H1 (cell line): ENCODE data around the gene ARHGEF10L. TPM values are rescaled to one million over a fixed set of nuclear protein-coding genes. Genes with fewer than 3 reads are reported as not detected.

ENCODE experiments used
- CTCF ChIA-PET: fragments of 300-600 bp; sonication (Branson Sonifier 250); formaldehyde crosslinking; loops from one replicate; lab custom pipeline; 2021; ENCODE audit not compliant: partially characterized antibody; lab: Charles Lee
- POLR2A ChIA-PET: fragments of 300-600 bp; sonication (Branson Sonifier 250); formaldehyde crosslinking; loops from one replicate; lab custom pipeline; 2021; ENCODE audit warnings: inconsistent platforms; ENCODE audit not compliant: partially characterized antibody; lab: Charles Lee
- DNase-seq, 2 experiments: peaks; one replicate each; pipeline versions ENCODE4 v3.0.0 to v3.0.0-alpha.2; 2010 to 2022; ENCODE audit warnings: low spot score in 2 of 2, low read depth in 1 of 2, mixed read lengths in 1 of 2
- FAIRE-seq: peaks from 2 replicates; lab custom pipeline; 2011; peaks lifted over from hg19 to GRCh38; lab: Jason Lieb, UNC
- H2AFZ ChIP-seq: 2 replicates; pipeline ENCODE4 v1.8.1; 2012; ENCODE audit warnings: low read length, inconsistent platforms
- H2AK5ac ChIP-seq: 2 replicates; pipeline ENCODE4 v1.6.1; 2013; ENCODE audit warnings: low read depth, low read length
- H2BK120ac ChIP-seq: replicated peaks from 2 replicates; pipeline ENCODE3; 2013; ENCODE audit warnings: low read depth, low read length, inconsistent platforms
- H2BK12ac ChIP-seq: 2 replicates; pipeline ENCODE4 v1.6.1; 2013; ENCODE audit warnings: low read depth, low read length
- H2BK15ac ChIP-seq: 2 replicates; pipeline ENCODE4 v1.6.1; 2013; ENCODE audit warnings: low read length
- H2BK20ac ChIP-seq: 2 replicates; pipeline ENCODE4 v1.6.1; 2013; ENCODE audit warnings: low read length
- H2BK5ac ChIP-seq: 2 replicates; pipeline ENCODE4 v1.6.1; 2013; ENCODE audit warnings: low read depth, low read length
- H3K14ac ChIP-seq: 2 replicates; pipeline ENCODE4 v1.6.1; 2013; ENCODE audit warnings: inconsistent platforms; ENCODE audit not compliant: insufficient read length
- H3K18ac ChIP-seq: 2 replicates; pipeline ENCODE4 v1.6.1; 2013; ENCODE audit warnings: low read length; ENCODE audit errors: extremely low read depth
- H3K23ac ChIP-seq: 2 replicates; pipeline ENCODE4 v1.6.1; 2013; ENCODE audit warnings: inconsistent platforms; ENCODE audit not compliant: insufficient read length
- H3K23me2 ChIP-seq: 2 replicates; pipeline ENCODE4 v1.6.1; 2013; ENCODE audit warnings: low read depth, low read length
- H3K27ac ChIP-seq: 2 replicates; pipeline ENCODE4 v1.6.1; 2011; ENCODE audit warnings: low read depth, low read length, inconsistent platforms
- H3K27me3 ChIP-seq, 4 experiments: replicated peaks in 1 of 4; 1 replicate in 1 of 4; 2 replicates in 3 of 4; pipeline versions ENCODE4 v1.6.1 to v1.8.1; 2011 to 2013; ENCODE audit warnings: low read length in 3 of 4, mild to moderate bottlenecking in 3 of 4, inconsistent platforms in 2 of 4, mixed read lengths in 2 of 4, moderate library complexity in 1 of 4; ENCODE audit not compliant: control insufficient read depth in 3 of 4, insufficient read depth in 3 of 4; ENCODE audit errors: extremely low read depth in 1 of 4
- H3K36me3 ChIP-seq, 4 experiments: 2 replicates each; pipeline versions ENCODE4 v1.6.1 to v1.8.1; 2011 to 2013; ENCODE audit warnings: mild to moderate bottlenecking in 4 of 4, low read length in 3 of 4, moderate library complexity in 2 of 4, control low read depth in 1 of 4, inconsistent platforms in 1 of 4; ENCODE audit not compliant: insufficient read depth in 4 of 4, control insufficient read depth in 2 of 4
- H3K4ac ChIP-seq: replicated peaks from 2 replicates; pipeline ENCODE3; 2013; ENCODE audit warnings: low read length, low read depth, mixed read lengths, inconsistent platforms; ENCODE audit not compliant: insufficient read length
- H3K4me1 ChIP-seq, 4 experiments: replicated peaks in 1 of 4; 1 replicate in 1 of 4; 2 replicates in 3 of 4; pipeline versions ENCODE4 v1.6.1 to v1.8.1; 2011 to 2013; ENCODE audit warnings: low read length in 3 of 4, inconsistent platforms in 2 of 4, mixed read lengths in 1 of 4; ENCODE audit not compliant: insufficient read depth in 4 of 4, control insufficient read depth in 3 of 4
- H3K4me2 ChIP-seq, 2 experiments: 2 replicates each; pipeline versions ENCODE4 v1.6.1 to v1.8.1; 2011 to 2013; ENCODE audit warnings: low read depth in 2 of 2, low read length in 2 of 2, control low read depth in 1 of 2, inconsistent platforms in 1 of 2, mild to moderate bottlenecking in 1 of 2; ENCODE audit not compliant: insufficient read depth in 1 of 2
- H3K4me3 ChIP-seq, 4 experiments: fragments of 200-600, 300-600 bp in 1 of 4; sonication (generic), shearing (Covaris generic), sonication (Bioruptor Twin) in 1 of 4; 2 replicates each; pipeline versions ENCODE4 v1.5.1 to v1.8.1; 2011 to 2016; ENCODE audit warnings: low read length in 4 of 4, low read depth in 3 of 4, control low read depth in 2 of 4, inconsistent platforms in 2 of 4, mild to moderate bottlenecking in 2 of 4, mixed read lengths in 1 of 4, moderate library complexity in 1 of 4; ENCODE audit not compliant: insufficient read depth in 2 of 4; ENCODE audit errors: extremely low read depth in 1 of 4
- H3K56ac ChIP-seq: replicated peaks from 2 replicates; pipeline ENCODE3; 2013; ENCODE audit warnings: low read depth, mild to moderate bottlenecking, mixed read lengths, low read length, inconsistent platforms; ENCODE audit not compliant: insufficient read length
- H3K79me1 ChIP-seq: 2 replicates; pipeline ENCODE4 v1.6.1; 2013; ENCODE audit warnings: low read depth, low read length, control low read depth
- H3K79me2 ChIP-seq, 2 experiments: 2 replicates each; pipeline versions ENCODE4 v1.6.1 to v1.8.1; 2012 to 2013; ENCODE audit warnings: low read length in 2 of 2, mild to moderate bottlenecking in 2 of 2, inconsistent platforms in 1 of 2; ENCODE audit not compliant: insufficient read depth in 2 of 2, control insufficient read depth in 1 of 2
- H3K9ac ChIP-seq, 4 experiments: replicated peaks in 1 of 4; 1 replicate in 1 of 4; 2 replicates in 3 of 4; pipeline versions ENCODE4 v1.6.1 to v1.8.1; 2011 to 2013; ENCODE audit warnings: low read depth in 3 of 4, low read length in 3 of 4, control low read depth in 2 of 4, mild to moderate bottlenecking in 2 of 4, moderate library complexity in 2 of 4, inconsistent platforms in 1 of 4; ENCODE audit errors: extremely low read depth in 1 of 4
- H3K9me3 ChIP-seq, 2 experiments: 2 replicates each; pipeline versions ENCODE4 v1.6.1 to v1.8.1; 2012 to 2013; ENCODE audit warnings: mild to moderate bottlenecking in 2 of 2, moderate library complexity in 2 of 2, control low read depth in 1 of 2, inconsistent platforms in 1 of 2, low read depth in 1 of 2, low read length in 1 of 2, mixed read lengths in 1 of 2; ENCODE audit not compliant: insufficient read depth in 2 of 2
- H4K20me1 ChIP-seq, 2 experiments: replicated peaks in 1 of 2; 2 replicates each; pipeline versions ENCODE3 to v1.8.1; 2011 to 2013; ENCODE audit warnings: inconsistent platforms in 2 of 2, low read length in 2 of 2, mild to moderate bottlenecking in 1 of 2; ENCODE audit not compliant: insufficient read depth in 2 of 2, control insufficient read depth in 1 of 2
- H4K5ac ChIP-seq: 2 replicates; pipeline ENCODE4 v1.6.1; 2013; ENCODE audit warnings: low read length, low read depth, mixed read lengths, inconsistent platforms; ENCODE audit not compliant: insufficient read length
- H4K8ac ChIP-seq: 2 replicates; pipeline ENCODE4 v1.8.0; 2013; ENCODE audit warnings: mild to moderate bottlenecking, moderate library complexity, low read length, inconsistent platforms; ENCODE audit not compliant: insufficient read depth; ENCODE audit errors: extremely low read depth
- H4K91ac ChIP-seq: replicated peaks from 2 replicates; pipeline ENCODE3; 2013; ENCODE audit warnings: low read length, mixed read lengths, inconsistent platforms; ENCODE audit not compliant: insufficient read length
- ASH2L ChIP-seq: fragments of 200-600, 300-600 bp; sonication (generic); IDR thresholded peaks from one replicate; pipeline ENCODE4 v1.7.1; 2017; ENCODE audit warnings: low read length
- CHD2 ChIP-seq: IDR thresholded peaks from 2 replicates; pipeline ENCODE4 v1.6.1; 2012; ENCODE audit warnings: low read length, improper control_type of control experiment
- CTBP2 ChIP-seq: IDR thresholded peaks from 2 replicates; pipeline ENCODE4 v1.7.0; 2011; ENCODE audit warnings: borderline replicate concordance, mild to moderate bottlenecking, moderate library complexity, mixed read lengths, low read length; ENCODE audit not compliant: insufficient read depth, insufficient read length
- EP300 ChIP-seq, 2 experiments: IDR thresholded peaks; 1 replicate in 1 of 2; 2 replicates in 1 of 2; pipeline ENCODE4 v1.6.1; 2011 to 2012; ENCODE audit warnings: low read depth in 2 of 2, low read length in 2 of 2, mild to moderate bottlenecking in 2 of 2, borderline replicate concordance in 1 of 2, inconsistent platforms in 1 of 2, moderate library complexity in 1 of 2
- FOSL1 ChIP-seq: IDR thresholded peaks from 2 replicates; pipeline ENCODE4 v1.6.1; 2011; ENCODE audit warnings: mild to moderate bottlenecking, low read depth, low read length, moderate library complexity; ENCODE audit not compliant: insufficient read depth
- NANOG ChIP-seq: IDR thresholded peaks from 2 replicates; pipeline ENCODE4 v1.6.1; 2011; ENCODE audit warnings: low read length, low read depth, mild to moderate bottlenecking, inconsistent platforms; ENCODE audit not compliant: insufficient read depth, poor library complexity, severe bottlenecking
- SAP30 ChIP-seq: fragments of 300-600 bp; sonication (generic); IDR thresholded peaks from 2 replicates; pipeline ENCODE4 v1.7.1; 2012; ENCODE audit warnings: low read length, moderate library complexity, mild to moderate bottlenecking, inconsistent platforms; ENCODE audit not compliant: insufficient read depth, insufficient replicate concordance
- SP2 ChIP-seq: IDR thresholded peaks from 2 replicates; pipeline ENCODE4 v1.6.1; 2012; ENCODE audit warnings: mild to moderate bottlenecking, low read length, inconsistent platforms
- WGBS, 2 experiments: shearing (Covaris generic) in 1 of 2; methylation state at CpG; one replicate each; pipeline versions ENCODE4 v1.1.6 to v1.1.7; 2013 to 2015; ENCODE audit warnings: low lambda C conversion rate in 2 of 2, mixed read lengths in 2 of 2, inconsistent platforms in 1 of 2, low coverage in 1 of 2, missing lambda C conversion rate in 1 of 2; ENCODE audit not compliant: insufficient replicate concordance in 2 of 2, insufficient coverage in 1 of 2, insufficient read length in 1 of 2; ENCODE audit errors: extremely low coverage in 1 of 2, missing lambda C conversion rate in 1 of 2; 5-methylcytosine and 5-hydroxymethylcytosine counted together
- polyA plus RNA-seq, 7 experiments: library from polyadenylated mRNA; depleted of rRNA in 3 of 7; stranded (reverse) in 5 of 7; unstranded in 2 of 7; fragments of >200 nt in 5 of 7; fragments of 200-250 nt in 2 of 7; gene quantifications; 1 replicate in 5 of 7; 2 replicates in 1 of 7; 4 replicates in 1 of 7; pipeline versions ENCODE4 v1.2.1 to v1.2.3, GENCODE V29; 2011 to 2013; ENCODE audit warnings: missing spikeins in 2 of 7, mixed read lengths in 2 of 7
- total RNA-seq: library from RNA; stranded (reverse); fragmentation: NEBNext Ultra II Directional; extraction: Animal tissue kit (Norgen Biotek cat#: 25700); gene quantifications from 2 replicates; pipeline ENCODE4 v1.2.1, GENCODE V29; 2021
- TF ChIP-seq, protein P1 (sequence below): IDR thresholded peaks from 2 replicates; pipeline ENCODE4 v1.6.1; 2011; ENCODE audit warnings: low read length, improper control_type of control experiment
- TF ChIP-seq, protein P2 (sequence below): IDR thresholded peaks from 2 replicates; pipeline ENCODE4 v1.6.1; 2012; ENCODE audit warnings: low read length, inconsistent platforms

ARHGEF10L gene
- total and polyA plus RNA-seq, 2 of the 8 experiments (the other 6 are each of a cell fraction or from before 2014, with no cell fraction given) = 33.6 to 39.6 TPM

DNA sequence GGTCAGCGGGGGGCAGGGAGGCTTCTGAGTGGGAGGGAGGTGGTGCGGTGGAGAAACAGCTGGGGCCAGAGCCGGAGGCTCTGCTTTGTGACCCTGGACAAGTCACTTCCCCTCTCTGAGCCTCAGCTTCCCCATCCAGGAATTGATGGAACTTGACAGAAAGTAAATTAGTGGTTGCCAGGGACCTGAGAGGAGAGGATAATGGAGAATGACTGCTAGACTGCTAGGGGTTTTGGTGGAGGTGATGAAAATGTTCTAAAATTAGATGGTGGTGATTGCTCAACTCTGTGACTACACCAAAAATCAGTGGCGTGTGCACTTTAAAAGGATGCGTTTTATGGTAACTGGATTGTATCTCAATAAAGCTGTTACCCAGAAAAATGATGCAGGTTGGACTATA, 100.9 kb downstream of the ARHGEF10L start:
- Histone ChIP-seq H3K18ac (no peak overlapping the region), H2AFZ (no peak overlapping the region), H2BK20ac (no peak overlapping the region), H3K23ac (no peak overlapping the region), H3K23me2 (no peaks in the 10 kb centered on the region), H4K20me1 (peaks cover 2% of the 10 kb centered on the region in 2 experiments), H2BK5ac (no peak overlapping the region), H3K79me2 (no peaks in the 10 kb centered on the region), H3K36me3 (peaks cover 15 to 43% (median 31%) of the 10 kb centered on the region in 4 experiments), H4K91ac (no peak overlapping the region), H3K27me3 (no peaks in the 10 kb centered on the region), H2BK12ac (no peak overlapping the region), H4K5ac (no peak overlapping the region), H3K4ac (no peak overlapping the region), H2BK120ac (no peak overlapping the region), H3K79me1 (no peaks in the 10 kb centered on the region; the same call in 1 of the 2 replicates), H3K56ac (no peak overlapping the region), H3K14ac (no peak overlapping the region), H3K27ac (no peak overlapping the region), H3K9ac (no peak overlapping the region), H4K8ac (no peak overlapping the region), H3K9me3 (no peaks in the 10 kb centered on the region), H3K4me3 (no peak overlapping the region), H2BK15ac (no peak overlapping the region), H2AK5ac (no peak overlapping the region), H3K4me1 (0 out of 7 replicates have a peak, but pooled peaks cover 0 to 2% (median 0%) of the 10 kb centered on the region in 4 experiments), H3K4me2 (no peak overlapping the region)
- ChIA-PET CTCF (interaction anchor here (0.7 to 3.0 kb wide), 6 partner anchors 13 to 168 kb away, joined by 3 to 16 read pairs (median 8); no protein-coding TSS in a partner anchor), POLR2A (no interaction called here)
- no peak for FAIRE-seq
- DNase-seq = no peak
- 95% methylated on average over 4 of the region's 5 CpGs; no CpG with 5 or more reads in 1 of the 2 experiments for WGBS, 2 experiments
- no peak for TF ChIP-seq NANOG
- TF ChIP-seq, protein P1, sequence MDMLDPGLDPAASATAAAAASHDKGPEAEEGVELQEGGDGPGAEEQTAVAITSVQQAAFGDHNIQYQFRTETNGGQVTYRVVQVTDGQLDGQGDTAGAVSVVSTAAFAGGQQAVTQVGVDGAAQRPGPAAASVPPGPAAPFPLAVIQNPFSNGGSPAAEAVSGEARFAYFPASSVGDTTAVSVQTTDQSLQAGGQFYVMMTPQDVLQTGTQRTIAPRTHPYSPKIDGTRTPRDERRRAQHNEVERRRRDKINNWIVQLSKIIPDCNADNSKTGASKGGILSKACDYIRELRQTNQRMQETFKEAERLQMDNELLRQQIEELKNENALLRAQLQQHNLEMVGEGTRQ = no peak
- no peak for TF ChIP-seq EP300 (IDR thresholded peaks at IDR 0.05; ENCODE audit: borderline replicate concordance in 1 of 2, low read depth in 2 of 2, low read length in 2 of 2)
- TF ChIP-seq FOSL1 = no peak
- TF ChIP-seq CTBP2 = no peak
- no peak for TF ChIP-seq SP2
- no peak for TF ChIP-seq ASH2L
- no peak for TF ChIP-seq SAP30
- TF ChIP-seq, protein P2, sequence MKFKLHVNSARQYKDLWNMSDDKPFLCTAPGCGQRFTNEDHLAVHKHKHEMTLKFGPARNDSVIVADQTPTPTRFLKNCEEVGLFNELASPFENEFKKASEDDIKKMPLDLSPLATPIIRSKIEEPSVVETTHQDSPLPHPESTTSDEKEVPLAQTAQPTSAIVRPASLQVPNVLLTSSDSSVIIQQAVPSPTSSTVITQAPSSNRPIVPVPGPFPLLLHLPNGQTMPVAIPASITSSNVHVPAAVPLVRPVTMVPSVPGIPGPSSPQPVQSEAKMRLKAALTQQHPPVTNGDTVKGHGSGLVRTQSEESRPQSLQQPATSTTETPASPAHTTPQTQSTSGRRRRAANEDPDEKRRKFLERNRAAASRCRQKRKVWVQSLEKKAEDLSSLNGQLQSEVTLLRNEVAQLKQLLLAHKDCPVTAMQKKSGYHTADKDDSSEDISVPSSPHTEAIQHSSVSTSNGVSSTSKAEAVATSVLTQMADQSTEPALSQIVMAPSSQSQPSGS = no peak
- no peak for TF ChIP-seq CHD2
